Cortex of kidney (tissue), 1 donor: ENCODE measurements around the gene LAPTM4A.

ENCODE experiments used
- DNase-seq: peaks from one replicate; lab custom pipeline; 2025; lab: John Stamatoyannopoulos, UW

Gene LAPTM4A

GRCh38 chr2:20019747-20020146 lies 31.7 kb downstream of the LAPTM4A start:
- DNase-seq, result no peak

- DNase-seq, result no peak
Observed at GRCh38 chr2:20018601-20019152, 32.8 kb downstream of the LAPTM4A start.

- no peak for DNase-seq
Observed at GRCh38 chr2:20016346-20016745, 35.1 kb downstream of the LAPTM4A start.

GRCh38 chr2:20015482-20016083 lies 35.8 kb downstream of the LAPTM4A start:
- DNase-seq, result no peak

GRCh38 chr2:20013126-20013849 lies 38.1 kb downstream of the LAPTM4A start:
- DNase-seq, result no peak

- DNase-seq, result no peak
Observed at GRCh38 chr2:20012282-20013125, 38.9 kb downstream of the LAPTM4A start, which contains the start of gene MATN3. MATN3 (minus strand) TSS chr2:20012668; CDS start chr2:20012631, 37 bp downstream.

- DNase-seq, result no peak
Observed at GRCh38 chr2:20012032-20012281, 39.5 kb downstream of the LAPTM4A start.

- DNase-seq, result no peak
Observed at GRCh38 chr2:20011276-20012031, 40.0 kb downstream of the LAPTM4A start.

- DNase-seq, result no peak
Observed at GRCh38 chr2:20008703-20009102, 42.7 kb downstream of the LAPTM4A start.

GRCh38 chr2:20005891-20006470 lies 45.4 kb downstream of the LAPTM4A start:
- DNase-seq, result no peak

- no peak for DNase-seq
Observed at GRCh38 chr2:20005067-20005627, 46.3 kb downstream of the LAPTM4A start.

- no peak for DNase-seq
Observed at GRCh38 chr2:20001361-20001863, 50.0 kb downstream of the LAPTM4A start.

- no peak for DNase-seq
Observed at GRCh38 chr2:19993731-19994130, 57.7 kb downstream of the LAPTM4A start.

- DNase-seq, result no peak
Observed at GRCh38 chr2:19991895-19992294, 59.5 kb downstream of the LAPTM4A start.

- DNase-seq, result no peak
Observed at GRCh38 chr2:19990416-19990728, 61.1 kb downstream of the LAPTM4A start.

- no peak for DNase-seq
Observed at GRCh38 chr2:19989667-19990415, 61.6 kb downstream of the LAPTM4A start, which contains the start of gene WDR35. WDR35 (minus strand) TSS chr2:19990105; CDS start chr2:19990015, 90 bp downstream.

- DNase-seq, result no peak
Observed at GRCh38 chr2:19989342-19989666, 62.1 kb downstream of the LAPTM4A start.

- no peak for DNase-seq
Observed at GRCh38 chr2:19988600-19988999, 62.8 kb downstream of the LAPTM4A start.

GRCh38 chr2:19987936-19988335 lies 63.5 kb downstream of the LAPTM4A start:
- DNase-seq, result no peak
